Activated T-cell treated with anti-CD3 and anti-CD28 coated beads, Interleukin-2, amount 50 U/mL, for 72 hours (primary cell): ENCODE results near the gene ARF3. TPM values are rescaled to one million over a fixed set of nuclear protein-coding genes. Genes with fewer than 3 reads are reported as not detected.
"Not testable (repeated sequence)": the region's sequence is repeated elsewhere in the genome, so short reads cannot be mapped to it uniquely, and the experiment has no call there.

Experiments
- ATAC-seq, 2 donors: fragments of 150-1000 bp; cut with Tn5 transposase; replicated peaks in 1 of 2; 2 replicates each; pipeline ENCODE4 v1.10.0; 2021; ENCODE audit warnings: moderate library complexity in 2 of 2, mild to moderate bottlenecking in 1 of 2
- DNase-seq, 2 donors: peaks; one replicate each; pipeline ENCODE4 v3.0.0; 2021 to 2022; ENCODE audit warnings: mixed read lengths in 1 of 2
- H3K27ac Mint-ChIP-seq: one replicate; pipeline ENCODE4 v1.8.0; 2022; ENCODE audit warnings: mild to moderate bottlenecking, moderate library complexity, mixed read lengths
- H3K27me3 Mint-ChIP-seq: one replicate; pipeline ENCODE4 v1.8.0; 2022; ENCODE audit warnings: low read depth, mixed read lengths
- H3K36me3 Mint-ChIP-seq, 2 donors: one replicate each; pipeline ENCODE4 v1.8.0; 2022; ENCODE audit warnings: mixed read lengths in 2 of 2, mild to moderate bottlenecking in 1 of 2; ENCODE audit not compliant: insufficient read depth in 2 of 2
- H3K4me1 Mint-ChIP-seq: one replicate; pipeline ENCODE4 v1.8.0; 2022; ENCODE audit warnings: low read depth, mixed read lengths
- H3K4me3 Mint-ChIP-seq, 2 donors: one replicate each; pipeline ENCODE4 v1.8.0; 2022; ENCODE audit warnings: mild to moderate bottlenecking in 2 of 2, mixed read lengths in 2 of 2, moderate library complexity in 2 of 2
- H3K9me3 Mint-ChIP-seq, 2 donors: one replicate each; pipeline ENCODE4 v1.8.0; 2022; ENCODE audit warnings: mixed read lengths in 2 of 2
- total RNA-seq, 2 donors: library from RNA; stranded (reverse); gene quantifications; one replicate each; pipeline ENCODE4 v1.2.3, GENCODE V29; 2022

The ARF3 gene
- total RNA-seq, 2 donors from 2014 or later, result 73.5 to 96.5 TPM

DNA sequence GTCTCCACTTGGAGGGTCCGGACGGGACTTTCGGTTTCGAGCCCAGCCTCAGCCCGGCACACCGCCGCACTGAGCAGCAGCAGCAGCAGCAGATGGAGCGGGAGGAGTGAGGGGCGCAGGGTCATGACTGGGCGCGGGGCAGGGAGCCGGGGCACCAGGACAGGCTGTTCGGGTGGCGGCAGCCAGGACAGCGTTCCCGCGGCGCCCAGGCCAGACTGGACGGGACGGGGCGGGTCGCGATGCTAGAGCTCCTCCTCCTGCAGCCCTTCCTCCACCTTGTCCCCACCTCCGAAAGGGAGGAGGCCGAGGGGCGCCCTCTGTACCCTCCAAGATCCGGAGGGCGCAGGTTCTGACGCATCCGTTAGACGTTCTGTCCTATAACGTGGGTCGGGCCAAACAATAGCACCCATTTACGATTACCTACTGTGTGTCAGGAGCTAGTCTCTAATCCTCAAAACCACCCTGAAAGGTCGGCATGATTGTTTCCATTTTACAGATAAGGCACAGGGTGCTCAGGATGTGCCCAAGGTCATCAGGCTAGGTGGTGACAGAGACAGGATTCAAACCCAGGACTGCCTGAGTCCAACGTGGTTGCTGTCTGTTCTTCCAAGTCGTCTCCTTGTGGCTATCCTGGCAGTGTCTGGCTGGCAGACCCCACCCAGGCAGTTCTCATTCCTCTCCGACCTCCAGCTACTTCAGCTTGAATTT, 31.8 kb downstream of the ARF3 start, which contains the start of gene FKBP11:
TSS of gene FKBP11 (minus strand) at position 189 of the 708 bp plus-strand sequence. CDS start at position 125, 64 bp downstream.
- ATAC-seq (peak; percentile 90 to 93), DNase-seq (peak; percentile 81 to 82)
- Mint-ChIP-seq H3K4me1 (peaks cover 54% of the 10 kb centered on the region), H3K9me3 (no peaks in the 10 kb centered on the region), H3K4me3 (peak within 1 kb of the TSS; percentile 94 to 95), H3K27me3 (no peaks in the 10 kb centered on the region), H3K36me3 (peaks cover 7 to 19% of the 10 kb centered on the region in 2 donors), H3K27ac (peak within 1 kb of the TSS; percentile 94)

DNA sequence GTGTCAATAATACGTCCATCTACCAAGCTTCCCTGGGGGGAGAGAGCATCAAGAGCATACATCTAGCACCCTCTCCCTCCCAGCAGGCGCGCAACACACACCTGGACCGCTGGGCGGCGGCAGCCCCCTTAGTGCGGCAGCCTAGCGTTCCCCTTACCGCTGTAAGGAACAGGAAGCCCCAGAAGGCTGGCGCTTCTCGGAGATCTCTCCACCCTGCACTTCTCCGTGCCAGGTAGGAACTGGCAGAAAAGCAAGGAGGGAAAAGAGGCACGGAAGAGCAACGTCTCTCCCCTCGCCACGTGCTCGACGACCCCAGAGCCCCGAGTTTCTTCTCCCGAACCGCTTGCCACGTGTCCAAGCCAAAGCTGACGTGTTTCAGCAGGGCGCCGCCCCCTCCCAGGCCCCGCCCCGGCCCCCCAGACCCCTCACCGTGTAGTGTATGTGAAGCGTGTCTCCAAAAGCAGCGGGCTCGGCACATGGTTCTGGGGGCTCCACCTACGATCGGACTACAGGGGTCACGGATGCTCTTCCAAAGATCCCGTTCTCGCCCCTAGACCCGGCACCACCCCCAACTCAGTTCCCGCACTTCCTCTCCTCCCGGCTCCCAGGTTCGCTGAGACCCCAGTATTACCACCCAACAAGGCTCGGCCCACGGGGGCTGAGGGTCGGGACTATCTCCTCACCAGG, 32.5 kb downstream of the ARF3 start:
- Mint-ChIP-seq H3K27ac (peak overlapping the region; percentile 94), H3K9me3 (no peaks in the 10 kb centered on the region), H3K36me3 (peaks cover 7 to 15% of the 10 kb centered on the region in 2 donors), H3K4me3 (peak overlapping the region; percentile 94 to 95), H3K27me3 (no peaks in the 10 kb centered on the region), H3K4me1 (peaks cover 54% of the 10 kb centered on the region)
- ATAC-seq (peak; percentile 76 to 81), DNase-seq (peak; percentile 80)

DNA sequence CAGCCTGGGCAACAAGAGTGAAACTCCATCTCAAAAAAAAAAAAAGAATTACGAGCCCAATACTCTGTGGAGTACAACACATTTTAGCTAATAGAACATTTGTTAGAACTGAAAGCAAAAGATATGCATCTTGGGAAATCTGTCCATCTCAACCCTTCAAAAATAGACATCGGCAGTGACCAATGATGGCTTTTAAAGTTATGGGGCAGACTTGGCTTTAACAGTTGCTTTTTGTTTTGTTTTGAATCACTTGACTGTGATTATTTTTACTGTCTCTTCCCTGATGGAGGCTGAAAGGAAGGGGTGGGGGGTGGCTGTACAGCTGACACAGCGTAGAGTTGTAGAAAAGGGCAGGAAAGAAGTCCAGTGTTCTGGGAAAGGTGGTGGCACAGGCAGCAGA, 34.2 kb downstream of the ARF3 start:
- H3K27ac Mint-ChIP-seq, result peak overlapping the region; percentile 94
- H3K4me3 Mint-ChIP-seq, result peak overlapping the region; percentile 94 to 95

DNA sequence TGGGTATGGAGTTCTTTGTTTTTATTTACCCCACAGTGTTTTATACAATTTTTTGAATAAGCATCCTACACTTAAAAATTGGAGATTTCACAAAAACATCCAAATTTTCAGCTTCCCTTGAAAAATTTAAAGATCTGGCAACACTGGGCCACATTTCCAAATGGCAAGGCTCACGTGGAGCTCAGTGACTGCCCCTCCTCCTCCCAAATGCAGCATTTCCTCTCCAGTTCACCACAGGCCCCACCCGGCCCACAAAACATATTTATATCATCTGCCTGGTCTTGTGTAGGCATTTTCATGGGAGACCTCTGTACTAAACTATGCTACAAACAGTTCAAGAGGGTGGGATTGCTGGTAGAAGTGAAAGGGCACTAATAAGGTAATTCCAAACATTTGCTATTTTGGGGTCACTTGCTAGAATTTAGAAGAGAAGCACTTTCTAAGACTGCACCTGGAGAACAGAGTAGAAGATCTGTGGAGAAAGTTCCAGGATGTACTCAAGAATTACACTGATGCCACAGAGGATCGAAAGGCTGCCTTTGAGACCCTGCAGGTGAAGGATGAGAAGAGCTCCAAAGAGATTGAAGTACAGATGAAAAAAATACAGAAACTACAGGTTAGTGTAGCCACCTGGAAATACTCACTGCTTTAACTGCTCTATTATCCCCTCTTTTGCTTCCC, 39.3 kb downstream of the ARF3 start:
- no peak for DNase-seq
- peak; percentile 24 to 59 for ATAC-seq
- Mint-ChIP-seq H3K4me1 (peaks cover 35% of the 10 kb centered on the region), H3K27ac (peak overlapping the region; percentile 90), H3K36me3 (peaks cover 4% of the 10 kb centered on the region in 2 donors), H3K9me3 (no peaks in the 10 kb centered on the region), H3K4me3 (peak overlapping the region; percentile 44 to 72), H3K27me3 (no peaks in the 10 kb centered on the region)

More for the DNA sequence above, 34.2 kb downstream of the ARF3 start:
- DNase-seq (no peak), ATAC-seq (no peak)
- Mint-ChIP-seq H3K4me1 (peaks cover 60% of the 10 kb centered on the region), H3K9me3 (no peaks in the 10 kb centered on the region), H3K27me3 (no peaks in the 10 kb centered on the region), H3K36me3 (peaks cover 7 to 11% of the 10 kb centered on the region in 2 donors)

DNA sequence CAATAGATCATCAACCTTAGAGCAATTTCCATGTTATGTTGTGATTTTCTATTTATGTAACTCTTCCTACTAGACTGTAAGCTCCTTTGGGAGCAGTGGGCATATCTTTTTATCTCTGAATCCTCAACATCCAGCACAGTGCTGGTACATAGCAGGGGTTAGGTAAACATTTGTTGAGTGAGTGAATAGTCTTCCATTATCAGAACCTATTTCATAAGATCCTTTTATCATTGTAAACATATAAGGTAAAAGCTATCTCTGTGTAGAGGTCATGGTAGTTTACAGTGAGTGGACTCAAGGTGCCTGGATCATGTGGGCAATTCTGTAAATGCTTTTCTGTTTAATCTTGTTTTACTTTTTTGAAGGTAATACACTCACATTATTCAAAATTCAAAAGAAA, 47.1 kb downstream of the ARF3 start:
- no peaks in the 10 kb centered on the region for H3K36me3 Mint-ChIP-seq

DNA sequence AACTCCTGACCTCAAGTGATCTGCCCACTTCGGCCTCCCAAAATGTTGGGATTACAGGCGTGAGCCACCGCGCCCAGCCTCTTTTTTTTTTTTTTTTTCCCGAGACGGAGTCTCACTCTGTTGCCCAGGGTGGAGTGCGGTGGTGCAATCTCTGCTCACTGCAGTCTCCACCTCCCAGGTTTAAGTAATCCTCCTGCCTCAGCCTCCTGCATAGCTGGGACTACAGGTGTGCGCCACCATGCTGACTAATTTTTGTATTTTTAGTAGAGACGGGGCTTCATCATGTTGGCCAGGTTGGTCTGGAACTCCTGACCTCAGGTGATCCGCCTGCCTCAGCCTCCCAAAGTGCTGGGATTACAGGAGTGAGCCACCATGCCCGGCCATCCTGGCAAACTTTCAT, 47.6 kb downstream of the ARF3 start:
- not testable (repeated sequence) for H3K27me3 Mint-ChIP-seq, H3K27ac Mint-ChIP-seq, H3K4me3 Mint-ChIP-seq, H3K36me3 Mint-ChIP-seq, DNase-seq, H3K4me1 Mint-ChIP-seq, ATAC-seq, H3K9me3 Mint-ChIP-seq

More for the DNA sequence above, 47.1 kb downstream of the ARF3 start:
- DNase-seq, result no peak
- Mint-ChIP-seq H3K4me3 (no peak overlapping the region), H3K27me3 (no peaks in the 10 kb centered on the region), H3K4me1 (no peaks in the 10 kb centered on the region), H3K9me3 (no peaks in the 10 kb centered on the region), H3K27ac (no peak overlapping the region)
- ATAC-seq, result no peak

DNA sequence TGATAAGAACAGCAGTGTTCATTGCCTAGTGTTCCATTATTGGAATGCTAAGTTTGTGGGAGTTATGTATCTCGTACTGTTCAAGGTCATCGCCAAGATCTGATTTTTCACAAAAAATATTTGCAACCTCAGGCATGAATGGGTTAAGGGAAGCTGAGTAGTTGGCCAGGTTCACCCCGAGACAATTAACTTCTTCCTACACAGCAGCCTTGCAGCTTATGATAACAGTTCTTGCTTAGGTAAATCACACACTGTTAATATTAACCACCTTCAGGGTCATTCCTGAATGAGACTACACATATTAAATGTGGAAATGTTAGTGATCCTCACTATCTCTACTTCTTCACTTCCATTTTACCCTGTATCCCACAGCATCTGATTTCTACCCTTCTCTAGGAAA, 50.0 kb downstream of the ARF3 start:
- Mint-ChIP-seq H3K9me3 (no peaks in the 10 kb centered on the region), H3K4me1 (peaks cover 16% of the 10 kb centered on the region), H3K36me3 (no peaks in the 10 kb centered on the region), H3K27me3 (no peaks in the 10 kb centered on the region), H3K27ac (no peak overlapping the region), H3K4me3 (no peak overlapping the region)
- DNase-seq, result no peak
- no peak for ATAC-seq

DNA sequence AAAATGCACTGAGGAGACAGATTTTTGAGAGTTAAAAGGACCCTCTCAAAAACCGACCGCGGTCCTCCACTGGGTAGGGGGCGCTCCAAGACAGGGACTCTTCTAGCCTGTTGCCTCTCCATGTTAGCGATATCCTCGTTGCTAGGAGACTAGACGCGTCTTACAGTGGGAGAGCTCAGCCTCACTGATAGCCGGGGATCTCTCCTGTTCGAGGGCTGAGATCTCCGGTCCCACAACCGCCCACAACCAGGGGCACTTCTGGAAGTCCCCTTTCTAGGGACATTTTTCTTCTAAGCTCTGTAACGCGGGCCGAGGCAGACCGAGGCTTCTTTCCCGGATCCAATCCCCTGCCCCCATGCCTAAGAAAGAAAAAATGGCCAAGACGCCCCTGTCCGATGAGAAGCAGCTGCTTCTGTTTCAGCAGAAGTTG, 53.3 kb downstream of the ARF3 start:
- Mint-ChIP-seq H3K4me3 (peak overlapping the region; percentile 79 to 81), H3K27me3 (no peaks in the 10 kb centered on the region), H3K36me3 (no peaks in the 10 kb centered on the region), H3K27ac (no peak overlapping the region), H3K9me3 (no peaks in the 10 kb centered on the region), H3K4me1 (peaks cover 25% of the 10 kb centered on the region)
- DNase-seq, result peak; percentile 83 to 87
- peak; percentile 88 to 93 for ATAC-seq

DNA sequence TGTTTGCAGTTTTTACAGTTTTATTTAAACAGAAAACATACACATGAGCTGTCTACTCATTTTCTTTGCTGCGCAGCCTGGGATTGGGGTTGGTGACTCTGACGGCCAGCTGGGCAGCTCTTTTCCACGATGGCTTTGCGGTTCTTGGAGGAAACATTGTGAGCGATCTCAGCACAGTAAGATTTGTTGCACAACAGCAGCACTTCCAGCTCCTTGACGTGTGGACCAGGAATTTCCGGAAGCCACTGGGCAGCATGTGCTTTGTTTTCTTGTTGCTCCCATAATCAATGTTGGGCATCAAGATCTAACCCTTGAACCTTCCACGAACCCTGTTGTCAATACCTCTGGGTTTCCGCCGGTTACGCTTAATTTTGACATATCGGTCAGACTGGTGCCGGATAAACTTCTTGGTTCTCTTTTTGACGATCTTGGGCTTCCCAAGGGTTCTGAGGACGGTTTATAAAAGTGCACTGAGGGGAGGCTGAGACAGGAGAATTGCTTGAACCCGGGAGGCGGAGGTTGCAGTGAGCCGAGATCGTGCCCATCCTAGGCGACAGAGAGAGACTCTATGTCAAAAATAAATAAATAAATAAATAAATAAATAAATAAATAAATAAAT, 53.8 kb downstream of the ARF3 start:
- Mint-ChIP-seq H3K27me3 (peaks cover 2% of the 10 kb centered on the region), H3K4me3 (peak overlapping the region; percentile 78 to 79), H3K9me3 (no peaks in the 10 kb centered on the region), H3K36me3 (no peaks in the 10 kb centered on the region), H3K4me1 (peaks cover 25% of the 10 kb centered on the region), H3K27ac (no peak overlapping the region)
- DNase-seq (no peak), ATAC-seq (no peak)

DNA sequence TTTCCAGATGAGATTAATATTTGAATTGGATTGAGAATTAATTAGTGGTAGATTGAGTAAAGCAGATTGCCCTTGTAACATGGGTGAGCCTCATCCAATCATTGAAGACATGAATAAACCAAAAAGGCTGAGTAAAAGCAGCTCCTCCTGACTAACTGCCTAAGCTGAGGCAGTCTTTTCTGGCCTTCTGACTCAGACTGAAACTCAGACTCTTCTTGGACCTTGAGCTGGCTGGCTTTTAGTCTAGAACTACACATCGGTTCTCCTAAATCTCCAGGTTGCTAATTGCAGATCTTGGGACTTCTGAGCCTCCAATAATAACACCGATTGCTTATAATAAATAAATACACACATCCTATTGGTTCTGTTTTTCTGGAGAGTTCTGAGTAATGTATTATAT, 56.0 kb downstream of the ARF3 start:
- Mint-ChIP-seq H3K27ac (no peak overlapping the region), H3K4me1 (peaks cover 25% of the 10 kb centered on the region), H3K27me3 (peaks cover 5% of the 10 kb centered on the region), H3K4me3 (no peak overlapping the region), H3K9me3 (no peaks in the 10 kb centered on the region), H3K36me3 (no peaks in the 10 kb centered on the region)
- peak; percentile 29 to 45 for DNase-seq
- ATAC-seq, result peak; percentile 77 to 90

DNA sequence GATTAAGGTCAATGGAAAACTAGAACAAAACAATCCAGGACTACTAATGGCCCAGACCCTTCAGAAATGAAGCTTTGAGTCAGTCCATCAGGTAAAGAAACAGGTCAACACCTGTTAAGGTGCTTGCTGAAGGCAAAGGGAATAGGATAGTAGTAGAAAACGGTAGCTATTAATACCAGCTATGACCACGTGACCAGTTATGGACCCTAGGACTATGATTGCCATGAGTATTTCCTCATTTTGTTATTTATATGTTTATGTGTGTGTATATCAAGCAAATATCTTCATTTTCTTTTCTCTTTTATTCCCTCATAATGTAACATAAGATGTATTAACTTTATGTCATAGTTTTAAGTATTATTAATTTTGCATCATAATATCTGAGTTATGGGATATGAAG, 57.6 kb downstream of the ARF3 start:
- no peak overlapping the region for H3K27ac Mint-ChIP-seq
- no peaks in the 10 kb centered on the region for H3K9me3 Mint-ChIP-seq
- H3K27me3 Mint-ChIP-seq, result peaks cover 5% of the 10 kb centered on the region
- no peak for DNase-seq
- peaks cover 23% of the 10 kb centered on the region for H3K4me1 Mint-ChIP-seq
- no peak overlapping the region for H3K4me3 Mint-ChIP-seq
- no peaks in the 10 kb centered on the region for H3K36me3 Mint-ChIP-seq
- ATAC-seq, result no peak

DNA sequence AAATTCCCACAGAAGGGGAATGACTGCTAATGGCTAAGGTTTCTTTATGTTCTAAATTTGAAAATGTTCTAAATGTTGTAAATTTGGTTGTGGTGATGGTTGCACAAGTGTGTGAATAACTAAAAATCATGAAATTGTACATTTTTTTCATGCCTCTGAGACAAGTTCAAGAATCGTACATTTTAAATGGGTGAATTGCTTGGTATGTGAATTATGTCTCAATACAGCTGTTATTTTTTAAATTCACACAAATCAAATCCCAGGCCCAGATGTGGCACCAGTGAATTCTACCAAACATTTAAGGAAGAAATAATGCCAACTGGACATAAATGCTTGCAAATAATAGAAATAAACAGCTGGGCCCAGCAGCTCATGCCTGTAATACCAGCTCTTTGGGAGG, 63.0 kb downstream of the ARF3 start:
- DNase-seq, result no peak
- Mint-ChIP-seq H3K27ac (no peak overlapping the region), H3K27me3 (peaks cover 22% of the 10 kb centered on the region), H3K9me3 (no peaks in the 10 kb centered on the region), H3K4me1 (peaks cover 8% of the 10 kb centered on the region), H3K36me3 (no peaks in the 10 kb centered on the region), H3K4me3 (no peak overlapping the region)
- no peak for ATAC-seq
